ENCODE measurements around the gene GRM7. TPM values are rescaled to one million over a fixed set of nuclear protein-coding genes. Genes with fewer than 3 reads are reported as not detected.

Gene GRM7
- total and polyA plus RNA-seq, 4 donors, result 0.08 to 0.33 TPM; not detected in 2

DNA sequence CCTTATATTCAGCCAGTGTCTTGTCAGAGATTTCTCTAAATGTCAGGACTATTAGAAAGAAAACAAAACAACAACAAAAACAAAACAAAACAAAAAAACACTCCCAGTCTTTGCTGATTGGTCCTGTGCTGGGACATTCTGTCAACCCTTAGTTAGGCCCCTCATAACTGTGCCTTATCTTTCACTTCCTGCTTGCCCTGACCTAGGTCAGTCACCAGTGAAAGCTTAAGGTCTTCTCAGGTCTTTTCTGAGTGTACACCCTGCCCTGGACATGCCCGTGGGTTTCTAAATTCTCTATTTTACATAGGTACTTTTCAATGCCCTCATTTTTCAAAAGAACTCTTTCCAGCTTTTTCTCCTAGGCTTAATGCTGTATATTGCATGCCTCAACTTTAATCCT, 454.1 kb downstream of the GRM7 start:
- no peaks in the 10 kb centered on the region for H3K27me3 ChIP-seq (ENCODE audit: control insufficient read depth in 4 of 4, insufficient read depth in 4 of 4, low read length in 3 of 4)
- peaks cover 0 to 3% (median 0%) of the 10 kb centered on the region in 4 donors for H3K9me3 ChIP-seq (ENCODE audit: control insufficient read depth in 4 of 4, low read length in 3 of 4)
- H3K27ac ChIP-seq (ENCODE audit: low read depth in 1 of 2, low read length in 2 of 2), result no peak overlapping the region
- no peak for DNase-seq (ENCODE audit: low spot score)
- no peaks in the 10 kb centered on the region for H3K36me3 ChIP-seq (ENCODE audit: control insufficient read depth in 4 of 4, insufficient read depth in 3 of 4, low read depth in 1 of 4, low read length in 3 of 4)
- no peak overlapping the region for H3K4me3 ChIP-seq (ENCODE audit: low read depth in 1 of 3, low read length in 3 of 3)
- no peaks in the 10 kb centered on the region for H3K4me1 ChIP-seq (ENCODE audit: control insufficient read depth in 4 of 4, insufficient read depth in 4 of 4, low read length in 3 of 4)
- no peak overlapping the region for H3K9ac ChIP-seq (ENCODE audit: low read depth in 1 of 2, low read length in 2 of 2)
- TF ChIP-seq SP1 (IDR thresholded peaks at IDR 0.05) (no peak), EGR1 (IDR thresholded peaks at IDR 0.05; ENCODE audit: low read depth in 2 of 2) (no peak), FOXA2 (IDR thresholded peaks at IDR 0.05) (no peak), TAF1 (conservative IDR thresholded peaks at IDR 0.05) (no peak), HNF4G (IDR thresholded peaks at IDR 0.05) (no peak), RAD21 (IDR thresholded peaks at IDR 0.05) (no peak), FOXA1 (IDR thresholded peaks at IDR 0.05) (no peak), JUND (IDR thresholded peaks at IDR 0.05) (no peak), HNF4A (conservative IDR thresholded peaks at IDR 0.05) (no peak), RXRA (IDR thresholded peaks at IDR 0.05) (no peak), GABPA (IDR thresholded peaks at IDR 0.05 in 1 of 2, conservative IDR thresholded peaks at IDR 0.05 in 1 of 2) (no peak), NR2F2 (IDR thresholded peaks at IDR 0.05) (no peak)
- TF ChIP-seq, protein P1, sequence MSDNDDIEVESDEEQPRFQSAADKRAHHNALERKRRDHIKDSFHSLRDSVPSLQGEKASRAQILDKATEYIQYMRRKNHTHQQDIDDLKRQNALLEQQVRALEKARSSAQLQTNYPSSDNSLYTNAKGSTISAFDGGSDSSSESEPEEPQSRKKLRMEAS (IDR thresholded peaks at IDR 0.05), result no peak
- TF ChIP-seq, protein P2, sequence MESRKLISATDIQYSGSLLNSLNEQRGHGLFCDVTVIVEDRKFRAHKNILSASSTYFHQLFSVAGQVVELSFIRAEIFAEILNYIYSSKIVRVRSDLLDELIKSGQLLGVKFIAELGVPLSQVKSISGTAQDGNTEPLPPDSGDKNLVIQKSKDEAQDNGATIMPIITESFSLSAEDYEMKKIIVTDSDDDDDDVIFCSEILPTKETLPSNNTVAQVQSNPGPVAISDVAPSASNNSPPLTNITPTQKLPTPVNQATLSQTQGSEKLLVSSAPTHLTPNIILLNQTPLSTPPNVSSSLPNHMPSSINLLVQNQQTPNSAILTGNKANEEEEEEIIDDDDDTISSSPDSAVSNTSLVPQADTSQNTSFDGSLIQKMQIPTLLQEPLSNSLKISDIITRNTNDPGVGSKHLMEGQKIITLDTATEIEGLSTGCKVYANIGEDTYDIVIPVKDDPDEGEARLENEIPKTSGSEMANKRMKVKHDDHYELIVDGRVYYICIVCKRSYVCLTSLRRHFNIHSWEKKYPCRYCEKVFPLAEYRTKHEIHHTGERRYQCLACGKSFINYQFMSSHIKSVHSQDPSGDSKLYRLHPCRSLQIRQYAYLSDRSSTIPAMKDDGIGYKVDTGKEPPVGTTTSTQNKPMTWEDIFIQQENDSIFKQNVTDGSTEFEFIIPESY (IDR thresholded peaks at IDR 0.05), result no peak
- TF ChIP-seq, protein P3, sequence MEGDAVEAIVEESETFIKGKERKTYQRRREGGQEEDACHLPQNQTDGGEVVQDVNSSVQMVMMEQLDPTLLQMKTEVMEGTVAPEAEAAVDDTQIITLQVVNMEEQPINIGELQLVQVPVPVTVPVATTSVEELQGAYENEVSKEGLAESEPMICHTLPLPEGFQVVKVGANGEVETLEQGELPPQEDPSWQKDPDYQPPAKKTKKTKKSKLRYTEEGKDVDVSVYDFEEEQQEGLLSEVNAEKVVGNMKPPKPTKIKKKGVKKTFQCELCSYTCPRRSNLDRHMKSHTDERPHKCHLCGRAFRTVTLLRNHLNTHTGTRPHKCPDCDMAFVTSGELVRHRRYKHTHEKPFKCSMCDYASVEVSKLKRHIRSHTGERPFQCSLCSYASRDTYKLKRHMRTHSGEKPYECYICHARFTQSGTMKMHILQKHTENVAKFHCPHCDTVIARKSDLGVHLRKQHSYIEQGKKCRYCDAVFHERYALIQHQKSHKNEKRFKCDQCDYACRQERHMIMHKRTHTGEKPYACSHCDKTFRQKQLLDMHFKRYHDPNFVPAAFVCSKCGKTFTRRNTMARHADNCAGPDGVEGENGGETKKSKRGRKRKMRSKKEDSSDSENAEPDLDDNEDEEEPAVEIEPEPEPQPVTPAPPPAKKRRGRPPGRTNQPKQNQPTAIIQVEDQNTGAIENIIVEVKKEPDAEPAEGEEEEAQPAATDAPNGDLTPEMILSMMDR (IDR thresholded peaks at IDR 0.05; ENCODE audit: low read depth, low read length, missing input control), result no peak
- TF ChIP-seq, protein P4, sequence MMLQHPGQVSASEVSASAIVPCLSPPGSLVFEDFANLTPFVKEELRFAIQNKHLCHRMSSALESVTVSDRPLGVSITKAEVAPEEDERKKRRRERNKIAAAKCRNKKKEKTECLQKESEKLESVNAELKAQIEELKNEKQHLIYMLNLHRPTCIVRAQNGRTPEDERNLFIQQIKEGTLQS (IDR thresholded peaks at IDR 0.05), result no peak
- TF ChIP-seq, protein P5, sequence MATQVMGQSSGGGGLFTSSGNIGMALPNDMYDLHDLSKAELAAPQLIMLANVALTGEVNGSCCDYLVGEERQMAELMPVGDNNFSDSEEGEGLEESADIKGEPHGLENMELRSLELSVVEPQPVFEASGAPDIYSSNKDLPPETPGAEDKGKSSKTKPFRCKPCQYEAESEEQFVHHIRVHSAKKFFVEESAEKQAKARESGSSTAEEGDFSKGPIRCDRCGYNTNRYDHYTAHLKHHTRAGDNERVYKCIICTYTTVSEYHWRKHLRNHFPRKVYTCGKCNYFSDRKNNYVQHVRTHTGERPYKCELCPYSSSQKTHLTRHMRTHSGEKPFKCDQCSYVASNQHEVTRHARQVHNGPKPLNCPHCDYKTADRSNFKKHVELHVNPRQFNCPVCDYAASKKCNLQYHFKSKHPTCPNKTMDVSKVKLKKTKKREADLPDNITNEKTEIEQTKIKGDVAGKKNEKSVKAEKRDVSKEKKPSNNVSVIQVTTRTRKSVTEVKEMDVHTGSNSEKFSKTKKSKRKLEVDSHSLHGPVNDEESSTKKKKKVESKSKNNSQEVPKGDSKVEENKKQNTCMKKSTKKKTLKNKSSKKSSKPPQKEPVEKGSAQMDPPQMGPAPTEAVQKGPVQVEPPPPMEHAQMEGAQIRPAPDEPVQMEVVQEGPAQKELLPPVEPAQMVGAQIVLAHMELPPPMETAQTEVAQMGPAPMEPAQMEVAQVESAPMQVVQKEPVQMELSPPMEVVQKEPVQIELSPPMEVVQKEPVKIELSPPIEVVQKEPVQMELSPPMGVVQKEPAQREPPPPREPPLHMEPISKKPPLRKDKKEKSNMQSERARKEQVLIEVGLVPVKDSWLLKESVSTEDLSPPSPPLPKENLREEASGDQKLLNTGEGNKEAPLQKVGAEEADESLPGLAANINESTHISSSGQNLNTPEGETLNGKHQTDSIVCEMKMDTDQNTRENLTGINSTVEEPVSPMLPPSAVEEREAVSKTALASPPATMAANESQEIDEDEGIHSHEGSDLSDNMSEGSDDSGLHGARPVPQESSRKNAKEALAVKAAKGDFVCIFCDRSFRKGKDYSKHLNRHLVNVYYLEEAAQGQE (IDR thresholded peaks at IDR 0.05), result no peak
- WGBS, result 66% methylated on average over 1 of the region's 1 CpG

Measured in liver (tissue), 9 donors.